ENCODE measurements around the gene SDC4. TPM values are rescaled to one million over a fixed set of nuclear protein-coding genes. Genes with fewer than 3 reads are reported as not detected.

The SDC4 gene
- total and polyA plus RNA-seq, 9 of the 15 experiments (the other 6 are each of a cell fraction or from before 2014, with no cell fraction given): 2.1 to 10.7 (median 6.3) TPM

DNA sequence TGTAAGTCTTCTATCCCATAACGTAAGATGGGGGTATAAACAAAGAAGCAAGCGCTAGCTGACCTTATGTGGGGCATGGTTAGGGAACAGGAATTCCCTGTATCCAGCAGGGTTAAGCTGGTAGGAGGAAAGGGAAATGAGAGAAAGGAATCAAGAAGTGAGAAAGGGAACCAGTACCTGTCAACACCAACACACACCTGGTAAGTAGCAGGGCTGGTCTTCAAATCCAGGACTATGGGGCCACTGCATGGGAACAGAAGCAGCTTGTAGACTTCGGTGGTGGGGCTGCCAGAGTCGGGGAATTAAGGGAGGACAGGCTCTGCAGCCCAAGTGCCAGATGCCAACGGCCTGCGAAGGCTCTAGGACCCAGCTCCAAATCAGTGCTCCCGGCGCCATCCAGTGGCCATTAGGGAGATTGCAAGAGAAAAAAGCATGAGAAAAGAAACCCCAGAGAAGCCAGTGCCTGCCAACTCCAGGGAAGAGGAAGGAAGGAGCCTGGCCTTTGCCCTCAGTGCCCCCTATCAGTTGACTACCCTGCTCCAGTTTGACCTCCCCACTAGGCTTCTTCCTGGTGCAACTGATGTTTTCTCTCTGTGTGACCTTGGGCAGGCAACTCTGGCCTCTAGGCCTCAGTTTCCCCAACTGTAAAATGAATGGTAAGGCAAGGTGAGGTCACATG, 57.4 kb downstream of the SDC4 start (continued):
- TF ChIP-seq HDAC1 (IDR thresholded peaks at IDR 0.05) (no peak), FOSL1 (tag; conservative IDR thresholded peaks at IDR 0.05) (no peak)

DNA sequence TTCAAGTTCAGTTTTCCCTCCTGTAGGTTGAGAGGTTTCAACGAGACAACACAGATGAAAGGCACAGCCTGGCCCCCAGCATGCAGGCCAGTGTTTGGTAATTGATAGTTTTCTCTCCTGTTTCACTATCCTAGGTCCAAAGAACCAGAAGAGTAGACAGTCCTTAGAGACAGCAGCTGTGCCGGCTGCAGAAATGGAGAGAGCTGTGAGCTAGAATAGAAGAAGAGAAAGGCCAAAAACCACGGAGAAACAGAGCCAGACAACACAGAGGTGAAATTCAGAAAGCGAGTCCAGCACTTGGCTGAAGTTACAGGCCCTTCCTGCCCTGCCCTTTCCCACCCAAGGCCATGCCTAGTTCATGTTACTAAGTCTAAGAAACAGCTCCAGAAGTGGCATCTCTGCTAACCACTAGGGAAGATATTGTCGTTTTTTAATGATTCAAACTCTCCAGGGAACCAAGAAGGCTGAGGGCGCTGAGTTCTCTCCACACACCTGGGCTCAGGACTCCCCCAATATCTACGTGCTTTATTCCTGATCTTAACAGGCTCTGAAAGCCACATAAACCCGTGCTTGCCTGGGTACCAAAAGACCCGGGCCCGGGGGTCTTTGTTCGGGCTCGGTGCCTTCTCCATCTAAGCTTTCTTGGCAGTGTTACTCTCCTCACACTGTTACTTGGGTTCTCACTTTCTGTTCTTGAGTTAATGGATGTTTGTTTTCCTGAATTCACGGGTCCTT, 58.1 kb downstream of the SDC4 start:
- intact Hi-C loops (cut with micrococcal nuclease): loop anchor here (2.0 to 5.0 kb wide), 2 partner anchors 53 to 151 kb away; no protein-coding TSS in a partner anchor
- no peak overlapping the region for H2AFZ ChIP-seq (ENCODE audit: low read depth, low read length)
- peaks cover 10 to 12% of the 10 kb centered on the region in 2 experiments; a peak in 4 of 5 replicates for H3K4me1 ChIP-seq (replicated peaks in 1 of 2; ENCODE audit: control insufficient read depth in 2 of 2, insufficient read depth in 2 of 2, low read length in 2 of 2)
- POLR2A ChIA-PET: interaction anchor here (0.7 to 0.9 kb wide), 2 partner anchors 246 to 674 kb away, joined by 3 read pairs; no protein-coding TSS in a partner anchor
- H3K9me1 ChIP-seq (ENCODE audit: control insufficient read depth, insufficient read depth, low read length): no peaks in the 10 kb centered on the region
- DNase-seq (ENCODE audit: extremely low read depth in 1 of 4, low spot score in 3 of 4) (no peak), FAIRE-seq (no peak), ATAC-seq (no peak)
- H4K20me1 ChIP-seq (replicated peaks; ENCODE audit: control insufficient read depth, insufficient read depth, low read length): peaks cover 5% of the 10 kb centered on the region; the same call in 1 of the 2 replicates
- no TSS peak for BruUV-seq (replicated peaks)
- H3K9me3 ChIP-seq (replicated peaks; ENCODE audit: control insufficient read depth, insufficient read depth, low read depth, low read length): peaks cover 3% of the 10 kb centered on the region; the same call in 1 of the 2 replicates
- H3K27me3 ChIP-seq (ENCODE audit: control insufficient read depth in 2 of 2, insufficient read depth in 2 of 2, low read length in 2 of 2): peaks cover 18 to 64% of the 10 kb centered on the region in 2 experiments; a peak in 4 of 5 replicates
- no peaks in the 10 kb centered on the region for H3K79me2 ChIP-seq (ENCODE audit: control insufficient read depth, insufficient read depth, low read length)
- WGBS (ENCODE audit: insufficient coverage, low coverage, missing lambda C conversion rate): 7% methylated on average over 13 of the region's 13 CpGs
- TF ChIP-seq PHTF2 (CRISPR knock-in tag; IDR thresholded peaks at IDR 0.05): no peak
- no peak overlapping the region for H3K4me2 ChIP-seq (ENCODE audit: insufficient read depth, low read length)
- no peak overlapping the region for H3K27ac ChIP-seq (ENCODE audit: extremely low read depth, low read depth, low read length)
- CTCF ChIA-PET (ENCODE audit: low intra/inter-chr PET ratio): interaction anchor here (0.9 to 2.4 kb wide), 4 partner anchors 152 to 490 kb away, joined by 3 to 7 read pairs (median 5); no protein-coding TSS in a partner anchor
- no peak overlapping the region for H3K4me3 ChIP-seq
- in situ Hi-C loops (cut with MboI): no loop called here
- H3K9ac ChIP-seq (ENCODE audit: insufficient read depth in 1 of 2, low read depth in 2 of 2, low read length in 2 of 2): no peak overlapping the region
- H3K36me3 ChIP-seq (ENCODE audit: control insufficient read depth, insufficient read depth, low read length): no peaks in the 10 kb centered on the region

Data from K562 (cell line).